GM06990 (cell line): ENCODE results near the gene ZIC4.

Source experiments
- DNase-seq: peaks from one replicate; pipeline ENCODE4 v3.0.0-alpha.2; 2011; ENCODE audit not compliant: insufficient read length; ENCODE audit errors: extremely low read depth
- H3K27me3 ChIP-seq: replicated peaks from 2 replicates; pipeline ENCODE4 v1.6.0; 2011; ENCODE audit warnings: low read length; ENCODE audit not compliant: control insufficient read depth, insufficient read depth
- H3K36me3 ChIP-seq: 2 replicates; pipeline ENCODE4 v1.5.1; 2011; ENCODE audit warnings: low read length; ENCODE audit not compliant: control insufficient read depth, insufficient read depth
- H3K4me3 ChIP-seq: replicated peaks from 2 replicates; pipeline ENCODE4 v1.5.1; 2011; ENCODE audit warnings: low read depth, mild to moderate bottlenecking, control low read depth, low read length
- TF ChIP-seq, protein P1 (sequence below): IDR thresholded peaks from 2 replicates; pipeline ENCODE4 v1.5.1; 2011; ENCODE audit warnings: low read length, control low read depth, mild to moderate bottlenecking, inconsistent platforms; ENCODE audit not compliant: insufficient read depth, poor library complexity, severe bottlenecking

Gene ZIC4

DNA sequence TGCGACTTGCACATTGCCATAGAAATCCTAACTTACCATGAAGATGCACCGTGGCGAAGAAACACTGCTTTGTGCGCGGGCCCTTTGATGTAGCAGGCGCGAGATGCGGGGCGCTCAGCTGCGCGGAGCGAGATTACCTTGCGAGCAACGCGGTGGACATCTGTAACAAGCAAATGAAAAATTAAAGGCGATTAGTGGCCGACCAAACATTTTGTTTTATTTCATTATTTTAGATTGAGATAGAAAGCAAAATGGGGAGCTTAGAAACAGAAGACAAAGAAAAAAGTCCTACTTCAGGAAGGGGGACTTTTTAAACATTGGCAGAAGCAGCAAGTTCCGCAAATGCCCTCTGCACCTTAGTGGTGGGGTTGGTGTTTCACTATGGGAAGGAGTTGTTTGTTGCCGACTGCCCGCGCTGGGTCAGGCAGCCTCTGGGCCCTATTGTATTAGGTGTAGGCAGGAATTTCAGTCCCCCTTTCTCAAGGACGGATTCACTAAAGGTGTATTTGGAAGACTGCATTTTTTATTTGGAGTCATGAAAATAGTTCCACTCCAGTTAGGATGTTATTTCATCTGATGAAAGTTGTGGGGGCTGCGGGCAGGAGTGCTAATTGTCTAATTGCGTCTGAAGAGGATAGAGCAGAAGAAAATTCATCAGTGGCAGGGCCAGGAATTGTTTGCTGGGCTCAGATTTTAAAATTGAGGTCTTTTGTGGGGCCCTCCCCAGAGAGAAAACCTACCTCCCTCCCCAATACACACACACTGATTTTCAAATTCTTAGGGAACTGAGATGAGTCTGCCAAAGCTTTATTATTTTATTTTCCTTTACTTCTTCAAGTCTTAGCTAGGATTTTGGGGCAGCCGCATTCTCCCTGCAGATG, 17.4 kb downstream of the ZIC4 start:
- Histone ChIP-seq H3K4me3 (no peak overlapping the region), H3K36me3 (no peaks in the 10 kb centered on the region), H3K27me3 (no peaks in the 10 kb centered on the region; the same call in 1 of the 2 replicates)
- TF ChIP-seq, protein P1, sequence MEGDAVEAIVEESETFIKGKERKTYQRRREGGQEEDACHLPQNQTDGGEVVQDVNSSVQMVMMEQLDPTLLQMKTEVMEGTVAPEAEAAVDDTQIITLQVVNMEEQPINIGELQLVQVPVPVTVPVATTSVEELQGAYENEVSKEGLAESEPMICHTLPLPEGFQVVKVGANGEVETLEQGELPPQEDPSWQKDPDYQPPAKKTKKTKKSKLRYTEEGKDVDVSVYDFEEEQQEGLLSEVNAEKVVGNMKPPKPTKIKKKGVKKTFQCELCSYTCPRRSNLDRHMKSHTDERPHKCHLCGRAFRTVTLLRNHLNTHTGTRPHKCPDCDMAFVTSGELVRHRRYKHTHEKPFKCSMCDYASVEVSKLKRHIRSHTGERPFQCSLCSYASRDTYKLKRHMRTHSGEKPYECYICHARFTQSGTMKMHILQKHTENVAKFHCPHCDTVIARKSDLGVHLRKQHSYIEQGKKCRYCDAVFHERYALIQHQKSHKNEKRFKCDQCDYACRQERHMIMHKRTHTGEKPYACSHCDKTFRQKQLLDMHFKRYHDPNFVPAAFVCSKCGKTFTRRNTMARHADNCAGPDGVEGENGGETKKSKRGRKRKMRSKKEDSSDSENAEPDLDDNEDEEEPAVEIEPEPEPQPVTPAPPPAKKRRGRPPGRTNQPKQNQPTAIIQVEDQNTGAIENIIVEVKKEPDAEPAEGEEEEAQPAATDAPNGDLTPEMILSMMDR, result no peak
- no peak for DNase-seq

DNA sequence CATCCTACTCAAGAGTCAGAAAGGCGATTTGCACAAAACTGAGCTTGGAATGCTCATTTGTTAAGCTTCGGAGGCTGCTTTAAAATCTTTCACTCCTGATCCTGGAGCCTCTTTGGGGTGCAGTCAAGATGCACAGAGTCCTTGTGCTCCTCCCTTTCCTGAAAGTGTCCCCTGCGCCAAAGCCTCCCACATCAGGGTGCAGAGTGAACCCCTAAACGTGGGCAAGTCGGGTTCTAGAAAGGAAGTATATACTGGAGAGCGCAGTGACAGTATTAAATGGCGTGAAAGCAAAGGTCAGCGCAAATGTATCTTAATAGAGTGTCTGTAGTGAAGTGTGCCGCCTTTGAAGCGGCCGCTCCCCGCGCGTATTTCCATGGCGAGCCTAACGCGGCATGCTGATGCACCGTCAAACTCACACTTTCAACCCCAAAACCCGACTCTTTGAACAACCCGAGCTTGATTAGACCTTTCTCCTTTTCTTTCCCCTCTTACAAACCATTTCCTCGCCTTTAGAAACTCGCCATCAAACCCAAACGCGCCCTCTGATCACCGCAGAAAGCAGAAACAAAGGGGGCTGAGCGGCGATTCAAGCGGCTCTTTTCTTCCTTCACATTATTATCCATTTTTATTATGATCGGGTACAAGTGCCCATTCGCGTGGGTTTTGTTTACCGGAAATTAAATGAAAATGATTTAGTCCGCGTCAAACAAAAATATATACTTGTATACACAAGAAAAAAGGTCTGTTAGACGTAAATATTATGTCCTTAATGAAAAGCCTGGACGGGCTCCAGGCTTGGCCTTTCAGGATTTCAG, 18.3 kb downstream of the ZIC4 start:
- TF ChIP-seq, protein P1, result no peak
- H3K4me3 ChIP-seq, result no peak overlapping the region

GRCh38 chr3:147387291-147387884, 19.0 kb downstream of the ZIC4 start:
- Histone ChIP-seq H3K36me3 (no peaks in the 10 kb centered on the region), H3K27me3 (no peaks in the 10 kb centered on the region; the same call in 1 of the 2 replicates), H3K4me3 (no peak overlapping the region)
- TF ChIP-seq, protein P1, result no peak
- DNase-seq, result no peak

More for the DNA sequence above, 18.3 kb downstream of the ZIC4 start:
- Histone ChIP-seq H3K27me3 (no peaks in the 10 kb centered on the region; the same call in 1 of the 2 replicates), H3K36me3 (no peaks in the 10 kb centered on the region)
- DNase-seq, result no peak

DNA sequence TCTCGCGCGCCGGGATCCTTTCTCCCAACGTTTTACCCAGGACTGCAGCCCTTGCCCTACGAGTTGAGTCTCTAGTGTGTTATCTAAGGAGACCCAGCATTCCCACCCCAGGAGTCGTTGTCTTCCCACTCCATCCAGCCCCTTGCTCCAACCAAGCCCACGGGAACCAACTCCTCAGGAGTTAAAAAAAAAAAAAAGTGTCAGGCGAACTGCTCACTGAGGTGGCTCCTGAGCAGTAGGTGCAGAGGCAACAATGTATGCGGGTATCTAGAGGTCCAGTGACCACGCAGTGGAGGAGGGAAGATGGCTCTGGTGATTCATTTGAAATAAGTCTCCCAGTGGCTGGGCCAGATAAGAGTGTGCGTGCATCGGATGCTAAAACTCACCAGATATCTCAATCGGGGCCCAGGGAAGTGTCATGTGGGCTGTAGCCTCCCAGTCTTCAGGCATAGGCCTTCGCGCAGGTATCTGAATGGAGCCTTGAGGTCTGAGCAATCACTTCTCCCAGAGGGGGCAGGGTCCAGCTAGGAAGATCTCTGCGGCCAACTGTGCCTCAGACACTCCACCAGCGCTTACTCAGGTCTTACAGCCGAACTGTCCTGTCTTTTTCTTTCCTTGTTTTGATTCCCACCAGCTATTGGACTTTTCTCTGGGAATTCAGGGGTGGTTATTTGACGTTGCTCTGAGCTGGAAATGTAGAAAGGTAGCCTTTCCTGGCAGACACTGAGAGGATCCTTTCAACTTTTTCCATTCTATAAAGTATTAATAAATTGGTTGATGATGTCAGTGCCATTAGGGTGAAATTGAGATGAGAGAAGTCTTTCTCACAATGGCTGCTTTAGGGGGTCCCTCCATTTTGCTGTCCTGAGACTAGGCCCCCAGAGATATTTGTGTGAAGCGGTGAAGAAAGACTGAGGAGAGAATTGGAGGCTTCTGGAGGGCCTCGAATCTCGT, 21.0 kb downstream of the ZIC4 start:
- Histone ChIP-seq H3K36me3 (no peaks in the 10 kb centered on the region), H3K27me3 (no peaks in the 10 kb centered on the region; the same call in 1 of the 2 replicates), H3K4me3 (no peak overlapping the region)
- DNase-seq, result no peak
- TF ChIP-seq, protein P1, result no peak
